ENCODE results near the gene PFKFB3.

GRCh38 chr10:6216916-6217315, 14.2 kb downstream of the PFKFB3 start:
- no peak for TF ChIP-seq ZBTB33 (CRISPR knock-in tag; IDR thresholded peaks at IDR 0.05)
- TF ChIP-seq, protein P1, sequence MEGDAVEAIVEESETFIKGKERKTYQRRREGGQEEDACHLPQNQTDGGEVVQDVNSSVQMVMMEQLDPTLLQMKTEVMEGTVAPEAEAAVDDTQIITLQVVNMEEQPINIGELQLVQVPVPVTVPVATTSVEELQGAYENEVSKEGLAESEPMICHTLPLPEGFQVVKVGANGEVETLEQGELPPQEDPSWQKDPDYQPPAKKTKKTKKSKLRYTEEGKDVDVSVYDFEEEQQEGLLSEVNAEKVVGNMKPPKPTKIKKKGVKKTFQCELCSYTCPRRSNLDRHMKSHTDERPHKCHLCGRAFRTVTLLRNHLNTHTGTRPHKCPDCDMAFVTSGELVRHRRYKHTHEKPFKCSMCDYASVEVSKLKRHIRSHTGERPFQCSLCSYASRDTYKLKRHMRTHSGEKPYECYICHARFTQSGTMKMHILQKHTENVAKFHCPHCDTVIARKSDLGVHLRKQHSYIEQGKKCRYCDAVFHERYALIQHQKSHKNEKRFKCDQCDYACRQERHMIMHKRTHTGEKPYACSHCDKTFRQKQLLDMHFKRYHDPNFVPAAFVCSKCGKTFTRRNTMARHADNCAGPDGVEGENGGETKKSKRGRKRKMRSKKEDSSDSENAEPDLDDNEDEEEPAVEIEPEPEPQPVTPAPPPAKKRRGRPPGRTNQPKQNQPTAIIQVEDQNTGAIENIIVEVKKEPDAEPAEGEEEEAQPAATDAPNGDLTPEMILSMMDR (CRISPR knock-in tag; IDR thresholded peaks at IDR 0.05) = no peak
- TF ChIP-seq ISL2 (CRISPR knock-in tag; IDR thresholded peaks at IDR 0.05) = no peak
- no peak for TF ChIP-seq ZNF274 (CRISPR knock-in tag; IDR thresholded peaks at IDR 0.05)
- TF ChIP-seq ZNF136 (CRISPR knock-in tag; IDR thresholded peaks at IDR 0.05; ENCODE audit: low read depth) = no peak
- no peak for TF ChIP-seq MAFK (conservative IDR thresholded peaks at IDR 0.05 in 1 of 2, IDR thresholded peaks at IDR 0.05 in 1 of 2; ENCODE audit: low read length in 2 of 2)
- TF ChIP-seq POLR2AphosphoS5 (IDR thresholded peaks at IDR 0.05; ENCODE audit: low read depth, low read length) = no peak
- no peak for TF ChIP-seq ATF1 (CRISPR knock-in tag; IDR thresholded peaks at IDR 0.05)
- no peak for TF ChIP-seq STAT5B (CRISPR knock-in tag; IDR thresholded peaks at IDR 0.05)
